ENCODE measurements around the gene TMPRSS2.

Gene TMPRSS2

DNA sequence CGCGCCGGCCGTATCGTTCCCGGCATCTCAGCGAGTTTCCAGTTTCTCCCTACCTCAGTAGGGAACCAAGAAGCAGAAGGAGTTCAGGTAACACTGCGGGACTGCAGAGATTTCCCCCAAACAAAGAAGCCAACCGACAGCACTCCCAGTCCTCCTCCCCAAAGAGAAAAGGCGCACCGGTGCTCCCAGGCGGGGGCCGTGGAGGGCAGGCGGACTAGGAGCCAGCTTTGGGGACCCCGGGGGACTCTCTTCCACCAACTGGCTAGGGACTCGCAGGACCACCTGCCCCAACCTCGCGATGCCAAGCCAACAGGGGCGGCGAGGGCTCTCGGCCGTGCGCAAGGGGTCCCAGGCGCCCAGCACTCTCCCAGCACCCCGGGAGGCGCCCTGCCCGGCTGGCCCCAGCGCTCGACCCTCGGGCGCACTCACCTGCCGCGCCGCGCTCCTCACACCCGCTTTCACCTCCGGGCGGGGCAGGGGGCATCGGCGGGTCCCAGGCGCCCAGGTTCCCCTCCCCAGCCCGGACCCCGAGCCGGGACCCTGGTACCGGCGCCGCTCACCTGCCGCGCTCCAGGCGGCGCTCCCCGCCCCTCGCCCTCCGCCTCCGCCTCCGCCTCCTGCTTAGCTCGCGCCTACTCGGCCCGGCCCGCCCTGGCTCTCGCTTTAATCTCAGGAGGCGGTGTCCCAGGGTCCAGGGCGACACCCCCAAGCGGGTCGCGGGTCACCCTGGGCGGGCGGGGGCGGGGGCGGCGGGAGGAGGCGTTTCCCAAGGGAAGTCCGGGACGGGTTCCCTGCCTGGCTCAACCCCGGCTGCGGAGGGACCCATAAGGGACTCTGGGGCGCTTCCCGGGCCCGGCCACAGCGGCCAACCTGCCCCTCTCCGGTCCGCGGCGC is at the start of gene TMPRSS2:
Gene TMPRSS2, minus strand, starts transcription at position 638 of the 894 bp plus-strand sequence. CDS start 10,025 bp downstream, outside the sequence.
- no peak for DNase-seq

DNA sequence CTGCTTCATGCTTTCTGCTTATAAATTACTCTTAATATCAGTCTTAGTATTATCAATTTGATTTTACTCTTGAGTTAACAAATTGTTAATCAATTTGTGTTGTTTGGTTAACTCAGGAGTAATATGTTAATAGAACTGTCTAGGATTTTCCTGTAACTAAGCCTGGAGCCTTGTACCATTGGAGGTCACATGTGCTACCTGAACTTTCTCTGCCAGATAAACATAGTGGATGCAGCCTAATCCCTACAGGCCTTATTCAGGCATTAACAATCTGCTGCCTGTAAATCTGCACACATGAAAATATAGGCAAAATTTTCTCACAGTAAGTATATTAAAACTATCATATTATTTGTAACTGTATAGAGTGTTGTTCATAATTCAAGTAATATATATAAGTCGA is 47.1 kb upstream of the TMPRSS2 start:
- DNase-seq, result no peak

DNA sequence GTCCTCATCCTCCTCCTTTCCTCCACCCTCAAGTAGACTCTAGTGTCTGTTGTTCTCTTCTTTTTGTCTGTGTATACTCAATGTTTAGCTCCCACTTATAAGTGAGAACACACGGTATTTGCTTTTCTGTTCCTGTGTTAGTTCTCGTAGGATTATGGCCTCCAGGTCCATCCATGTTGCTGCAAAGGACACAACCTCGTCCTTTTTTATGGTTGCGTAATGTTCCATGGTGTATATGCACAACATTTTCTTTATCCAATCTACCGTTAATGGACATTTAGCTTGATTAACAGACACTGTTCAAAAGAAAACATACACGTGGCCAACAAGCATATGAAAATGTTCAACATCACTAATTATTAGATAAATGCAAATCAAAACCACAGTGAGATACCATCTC is 44.3 kb upstream of the TMPRSS2 start:
- no peak for DNase-seq

DNA sequence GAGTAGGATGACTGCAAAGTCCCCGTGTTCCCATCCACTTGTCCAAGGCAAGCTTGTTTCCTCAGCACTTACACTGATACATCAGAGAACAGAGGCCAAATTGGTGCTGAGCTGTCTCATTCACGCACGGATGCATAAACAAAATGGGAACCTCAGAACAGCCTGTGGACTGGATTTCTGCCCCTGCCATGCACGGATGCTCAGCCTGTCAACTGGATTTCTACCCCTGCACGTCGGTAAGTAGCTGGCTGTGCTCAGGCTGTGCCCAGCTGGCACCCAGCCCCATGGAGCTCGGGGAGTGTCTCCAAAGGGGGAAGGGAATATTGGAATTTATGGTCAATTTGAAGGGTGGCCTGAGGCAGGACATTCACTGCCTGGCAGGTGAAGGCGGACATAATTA is 40.8 kb upstream of the TMPRSS2 start:
- DNase-seq, result no peak

DNA sequence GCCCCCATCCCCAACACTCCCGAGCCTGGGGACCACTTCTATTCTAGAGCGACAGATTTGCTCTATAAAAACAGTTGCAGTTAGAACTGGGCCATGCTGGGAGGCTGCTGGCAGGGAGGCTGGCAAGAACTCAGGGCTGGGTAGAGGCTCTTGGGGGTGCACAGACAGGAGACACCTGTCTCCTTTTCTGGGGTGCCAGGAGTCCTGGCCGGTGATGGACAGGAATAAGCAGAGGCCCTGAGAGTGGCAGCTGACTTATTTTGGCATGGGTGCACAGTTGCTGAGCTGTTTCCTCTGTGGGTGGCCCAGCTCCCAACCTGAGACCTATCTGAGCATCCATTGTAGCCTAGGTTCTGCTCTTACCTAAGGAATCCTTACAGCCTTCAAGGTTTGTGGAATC is 39.2 kb upstream of the TMPRSS2 start:
- no peak for DNase-seq

DNA sequence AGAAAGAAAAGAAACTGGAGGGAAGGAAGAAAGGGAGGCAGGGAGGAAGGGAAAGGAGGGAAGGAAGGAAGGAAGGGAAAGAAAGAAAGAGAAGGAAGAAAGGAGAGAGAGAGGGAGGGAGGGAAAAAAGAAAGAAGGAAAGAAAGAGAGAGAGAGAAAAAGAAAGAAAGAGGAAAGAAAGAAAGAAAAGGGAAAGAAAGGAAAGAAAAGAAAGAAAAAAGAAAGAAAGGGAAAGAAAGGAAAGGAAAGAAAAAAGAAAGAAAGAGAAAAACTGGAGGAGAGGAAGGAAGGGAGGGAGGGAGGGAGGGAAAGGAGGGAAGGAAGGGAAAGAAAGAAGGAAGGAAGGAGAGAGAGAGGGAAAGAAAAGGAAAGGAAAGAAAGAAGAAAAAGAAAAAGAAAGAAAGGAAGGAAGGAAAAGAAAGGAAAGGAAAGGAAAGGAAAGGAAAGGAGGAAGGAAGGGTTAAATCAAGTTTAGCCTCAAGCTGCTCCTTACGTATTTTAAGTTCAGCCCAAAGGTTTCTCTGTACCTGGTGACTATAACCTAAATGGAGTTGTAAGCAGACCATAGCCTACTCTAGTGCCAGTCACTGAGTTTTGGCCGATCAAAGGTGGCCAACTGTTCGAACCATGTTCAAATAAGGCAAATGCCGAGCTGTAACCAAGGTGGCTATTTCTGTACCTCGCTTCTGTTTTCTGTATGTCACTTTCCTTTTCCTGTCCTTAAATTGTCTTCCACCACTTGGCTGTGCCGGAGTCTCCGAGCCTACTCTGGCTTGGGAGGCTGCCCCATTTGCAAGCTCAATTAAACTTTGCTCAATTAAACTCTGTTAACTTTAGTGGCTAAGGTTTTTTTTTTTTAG is 37.8 kb upstream of the TMPRSS2 start:
- DNase-seq, result no peak

DNA sequence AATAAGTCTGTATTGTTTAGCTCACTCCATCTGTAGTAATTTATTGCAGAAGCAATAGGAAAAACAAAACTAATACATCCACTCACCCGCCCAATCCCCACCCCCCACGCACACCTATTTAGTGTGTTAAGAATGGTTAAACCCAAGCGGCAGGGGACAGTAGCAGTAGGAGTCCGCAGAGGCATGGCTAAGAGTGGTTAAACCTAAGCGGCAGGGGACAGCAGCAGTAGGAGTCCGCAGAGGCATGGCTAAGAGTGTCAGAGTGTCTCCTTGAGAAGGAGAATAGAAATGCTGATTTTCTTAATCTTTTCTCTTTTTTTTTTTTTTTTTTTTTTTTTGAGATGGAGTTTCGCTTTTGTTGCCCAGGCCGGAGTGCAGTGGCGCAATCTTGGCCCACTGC is 34.8 kb upstream of the TMPRSS2 start:
- no peak for DNase-seq

DNA sequence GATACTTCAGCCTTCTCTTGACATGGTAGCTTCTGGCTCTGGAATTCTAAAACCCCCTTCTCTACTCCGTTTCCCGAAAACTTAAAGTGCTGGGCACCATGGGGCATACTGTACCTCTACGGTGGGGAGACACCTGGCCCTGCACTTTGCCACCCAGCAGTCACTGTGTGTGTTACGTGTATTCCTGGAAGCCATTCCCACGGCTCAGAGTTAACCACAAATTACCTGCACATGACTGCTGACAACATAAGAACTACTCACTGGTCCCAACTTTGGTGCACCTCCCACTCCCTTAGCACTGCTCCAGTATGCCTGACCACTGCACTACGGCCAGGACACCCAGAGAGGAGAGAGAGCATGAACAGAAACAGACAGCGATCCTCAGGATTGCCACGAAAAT is 29.4 kb upstream of the TMPRSS2 start:
- DNase-seq, result no peak

DNA sequence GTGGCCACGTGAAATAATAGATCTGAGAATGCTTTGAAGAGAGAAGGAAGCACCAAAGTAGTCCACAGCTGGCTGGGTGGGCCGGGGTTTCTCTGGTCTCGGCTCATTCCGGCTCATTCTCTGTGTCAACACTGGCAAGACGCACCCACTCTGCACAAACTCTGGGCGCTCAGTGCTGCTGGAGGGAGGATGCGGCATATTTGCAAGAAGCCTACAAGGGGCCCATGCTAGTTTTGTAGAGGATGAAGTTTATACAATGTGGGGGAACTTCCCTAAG is 28.8 kb upstream of the TMPRSS2 start:
- DNase-seq, result no peak

DNA sequence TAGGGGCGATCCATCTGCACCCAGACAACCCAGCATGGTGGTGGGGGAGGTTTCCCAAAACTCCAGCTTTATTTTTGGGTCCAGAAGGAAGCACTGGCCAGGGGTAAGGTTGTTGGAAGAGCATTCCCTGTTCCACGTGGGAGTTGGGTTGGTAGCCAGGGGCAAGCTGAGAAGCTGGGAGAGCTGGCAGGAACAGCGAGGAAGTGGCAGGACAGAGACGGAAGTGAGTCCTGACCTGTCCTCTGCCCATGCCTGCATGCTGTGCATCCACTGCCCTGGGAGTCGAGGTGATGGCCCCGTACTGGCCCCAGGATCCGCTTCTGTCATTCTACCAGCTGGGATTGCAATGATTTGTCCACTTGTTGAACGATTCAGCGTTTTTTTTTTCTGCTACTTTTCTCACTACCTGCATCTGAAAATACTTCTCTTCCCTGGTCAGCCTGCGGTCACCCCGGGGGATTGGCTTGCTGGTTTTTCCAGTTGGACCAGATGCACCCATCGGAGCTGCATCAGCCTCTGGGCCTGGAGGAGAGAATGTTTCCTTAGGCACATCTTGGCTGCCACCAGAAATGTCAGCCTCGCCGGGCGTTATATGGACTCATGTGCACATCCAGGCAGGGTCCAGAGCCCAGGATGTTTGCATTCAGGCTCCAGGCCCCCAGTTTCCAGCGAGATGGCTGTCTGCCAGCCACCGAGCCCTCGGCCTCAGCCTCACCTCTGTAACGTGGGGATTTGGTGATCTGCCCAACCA is 28.3 kb upstream of the TMPRSS2 start:
- no peak for DNase-seq

DNA sequence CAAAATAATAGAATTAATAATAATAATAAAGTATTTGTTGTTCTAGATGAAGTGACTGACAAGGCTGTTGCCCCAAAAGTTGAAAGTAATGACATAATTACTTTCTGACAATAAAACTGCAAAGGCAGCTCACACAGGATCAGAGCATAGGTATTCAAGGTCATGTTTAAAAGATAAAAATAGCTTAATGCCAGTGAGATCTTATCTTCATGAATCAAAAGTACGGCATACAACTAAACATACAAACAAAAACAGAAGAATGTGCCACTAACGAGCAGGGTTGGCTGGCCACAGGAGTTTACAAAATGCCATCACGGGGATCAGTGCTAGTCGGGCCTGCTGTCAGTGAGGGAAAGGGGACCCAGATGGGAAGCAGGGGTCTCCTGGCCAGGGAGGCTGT is 22.4 kb upstream of the TMPRSS2 start:
- DNase-seq, result no peak

DNA sequence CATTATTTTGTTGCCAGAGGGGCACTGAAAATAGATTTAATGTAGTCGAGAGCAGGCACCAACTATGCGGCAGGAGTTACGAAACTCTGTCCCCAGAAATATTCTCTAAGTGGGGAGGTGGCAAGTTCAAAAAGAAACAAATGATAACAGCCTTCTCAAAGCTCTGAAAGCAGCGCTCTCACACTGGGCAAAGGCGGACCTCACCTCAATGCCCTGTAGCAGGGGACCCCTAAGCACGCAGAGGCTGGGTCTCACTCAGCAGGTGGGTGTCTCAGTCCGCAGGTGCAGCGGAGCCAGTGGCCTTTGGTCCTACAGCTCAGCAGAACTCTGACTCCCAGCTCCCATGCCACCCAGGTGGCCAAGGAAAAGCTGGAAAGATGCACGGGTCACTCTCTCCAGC is 21.8 kb upstream of the TMPRSS2 start:
- DNase-seq, result no peak

DNA sequence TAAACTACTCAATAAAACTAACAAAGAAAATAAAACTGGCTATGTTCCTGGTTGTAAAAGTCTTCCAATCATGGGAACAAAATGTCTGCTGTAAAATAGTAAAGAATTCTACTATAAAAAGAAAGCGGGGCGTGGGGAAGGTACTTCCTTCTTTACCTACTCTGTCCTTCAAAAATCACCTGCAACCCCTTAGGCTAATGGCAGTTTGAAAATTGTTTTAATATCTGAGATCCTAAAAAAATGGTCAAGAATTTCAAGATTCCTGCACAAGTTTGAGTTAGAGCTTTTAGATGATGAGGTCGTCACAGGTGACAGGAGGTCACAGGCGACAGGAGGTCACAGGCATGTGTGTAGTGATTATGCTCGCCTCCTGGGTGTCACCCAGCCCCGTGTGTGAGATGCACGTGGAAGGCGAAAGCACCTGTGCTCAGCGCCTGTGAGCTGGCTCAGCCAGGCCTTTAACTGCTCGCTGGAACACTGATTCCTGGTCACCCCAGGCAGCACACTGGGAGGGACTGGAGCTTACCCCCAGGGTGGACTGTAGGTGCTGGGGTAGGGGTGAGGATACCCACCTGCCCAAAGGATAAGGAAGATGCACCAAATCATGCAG is 18.6 kb upstream of the TMPRSS2 start:
- no peak for DNase-seq

DNA sequence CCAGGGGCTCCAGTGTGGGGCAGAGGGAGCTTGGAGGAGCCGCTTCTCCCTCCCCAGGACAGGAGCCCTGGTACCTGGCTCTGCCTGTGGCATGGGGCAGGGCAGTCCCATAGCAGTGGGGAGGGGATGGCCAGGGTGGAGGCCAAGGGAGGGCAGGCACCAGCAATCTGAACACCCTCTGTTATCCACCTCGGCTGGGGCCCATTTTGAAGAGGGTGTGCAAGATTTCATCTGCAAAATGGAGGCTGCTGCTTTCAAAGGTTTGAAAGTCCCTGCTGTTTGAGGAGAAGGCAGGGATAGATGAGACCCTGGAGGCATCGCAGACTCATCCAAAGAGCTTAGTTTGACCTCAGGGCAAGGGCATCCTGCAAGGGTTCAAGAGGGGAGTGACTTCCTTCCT is 15.2 kb upstream of the TMPRSS2 start:
- DNase-seq, result no peak

DNA sequence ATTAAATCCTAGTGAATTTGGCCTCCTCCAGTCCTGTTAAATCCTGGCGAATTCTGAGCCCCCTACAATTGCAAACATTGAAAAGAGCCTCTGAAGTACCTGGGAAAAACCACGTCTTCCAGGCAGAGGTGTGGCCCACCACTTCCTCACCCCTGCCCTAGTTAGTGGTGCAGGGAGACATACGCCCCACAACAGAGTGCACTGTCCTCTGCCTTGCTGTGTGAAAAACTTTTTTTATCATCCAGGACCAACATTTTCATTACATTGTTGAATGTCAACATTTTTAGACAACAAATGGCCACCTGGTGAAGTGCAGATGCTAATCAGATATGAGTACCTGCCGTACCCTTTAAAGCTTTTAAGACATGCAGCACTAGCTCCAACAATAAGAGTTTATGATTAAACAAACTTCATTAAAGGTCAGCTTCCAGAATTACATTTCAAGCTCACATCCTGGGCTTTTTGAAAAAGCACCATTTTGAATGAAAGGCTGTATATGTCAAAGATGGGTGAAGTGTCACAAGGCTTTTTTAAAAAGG is 13.6 kb upstream of the TMPRSS2 start:
- no peak for DNase-seq

DNA sequence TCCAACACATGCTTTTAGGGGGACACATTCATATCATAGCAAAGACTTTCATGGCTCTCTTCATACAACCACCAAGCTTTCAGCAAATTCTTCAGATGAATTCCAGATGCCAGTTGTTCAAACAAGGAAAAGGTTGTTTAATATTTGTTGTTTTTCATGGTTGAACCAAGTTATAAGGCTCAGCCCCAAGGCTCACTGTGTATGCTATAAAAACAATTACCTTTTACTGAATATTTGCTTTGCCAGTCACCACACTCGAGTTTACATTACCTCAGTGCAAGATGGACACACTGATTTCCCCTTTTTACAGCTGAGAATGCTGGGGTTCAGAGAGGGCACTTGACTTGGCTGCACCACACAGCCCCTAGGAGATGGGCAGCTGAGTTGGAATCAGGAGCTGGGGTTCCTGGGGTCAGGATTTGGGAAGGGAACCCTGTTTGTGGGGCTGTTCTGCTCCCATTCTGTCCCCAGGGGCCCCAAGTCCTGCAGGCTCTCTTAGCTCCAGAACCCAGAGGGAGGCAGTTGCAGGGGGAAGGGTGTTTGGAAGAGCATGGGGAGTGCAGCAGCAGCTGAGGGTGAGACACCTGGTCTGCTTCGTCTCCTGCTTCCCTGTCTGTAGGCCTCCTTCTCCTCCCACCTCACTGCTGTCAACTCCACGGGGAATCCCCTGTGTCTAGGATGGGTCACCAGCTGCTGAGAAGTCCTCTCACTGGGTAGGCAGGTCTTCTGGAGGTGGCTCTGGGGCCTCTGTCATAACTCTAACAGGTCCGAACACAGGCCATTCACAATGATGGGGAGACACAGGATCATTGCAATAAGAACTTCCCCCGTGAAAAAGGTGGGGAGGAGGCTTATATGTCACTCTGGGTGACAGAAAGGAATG is 12.8 kb upstream of the TMPRSS2 start:
- no peak for DNase-seq

DNA sequence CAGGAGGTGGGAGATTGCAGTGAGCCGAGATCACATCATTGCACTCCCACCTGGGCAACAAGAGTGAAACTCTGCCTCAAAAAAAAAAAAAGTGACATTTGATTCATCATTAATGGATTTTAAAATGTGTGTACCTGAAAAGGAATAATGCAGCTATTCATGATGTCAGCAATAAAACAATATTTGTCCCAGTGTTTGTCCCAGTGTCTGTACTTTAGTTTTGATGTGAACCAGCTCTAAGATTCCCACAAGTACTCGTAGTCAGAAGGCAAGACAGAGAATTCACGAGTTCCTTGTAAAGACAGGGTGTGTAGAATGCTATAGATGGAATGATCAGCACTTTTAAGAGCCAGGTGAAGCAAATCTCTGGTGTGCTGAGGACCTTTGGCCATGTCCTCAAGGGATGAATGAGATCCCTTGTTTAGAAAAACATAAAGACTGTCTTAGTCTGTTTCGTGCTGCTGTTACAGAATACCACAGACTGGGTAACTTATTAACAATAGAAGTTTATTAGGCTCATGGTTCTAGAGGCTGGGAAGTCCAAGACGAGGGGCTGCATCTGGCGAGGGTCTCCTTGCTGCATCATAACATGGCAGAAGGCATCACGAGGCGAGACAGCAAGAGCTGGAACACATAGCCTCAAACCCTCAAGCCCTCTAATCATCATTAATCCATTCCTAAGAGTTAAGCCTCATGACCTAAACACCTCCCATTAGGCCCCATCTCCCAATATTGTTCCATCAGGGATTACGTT is 12.0 kb upstream of the TMPRSS2 start:
- no peak for DNase-seq

DNA sequence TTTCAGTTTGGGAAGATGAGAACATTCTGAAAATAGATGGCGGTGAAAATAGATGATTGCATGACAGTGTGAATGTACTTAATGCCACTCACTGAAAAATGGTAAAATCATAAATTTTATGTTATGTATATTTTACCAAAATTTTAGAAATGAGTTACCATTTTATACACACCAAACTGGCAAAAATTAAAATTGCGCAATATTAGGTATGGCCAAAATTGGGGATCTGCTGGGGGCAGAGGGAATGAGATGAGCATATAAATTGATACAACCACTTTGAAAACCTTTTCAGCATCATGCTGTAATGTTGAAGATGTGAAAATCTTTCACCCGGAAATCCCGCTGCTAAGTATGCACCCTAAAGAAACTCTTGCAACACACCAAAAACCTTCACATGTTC is 10.8 kb upstream of the TMPRSS2 start:
- DNase-seq, result no peak

DNA sequence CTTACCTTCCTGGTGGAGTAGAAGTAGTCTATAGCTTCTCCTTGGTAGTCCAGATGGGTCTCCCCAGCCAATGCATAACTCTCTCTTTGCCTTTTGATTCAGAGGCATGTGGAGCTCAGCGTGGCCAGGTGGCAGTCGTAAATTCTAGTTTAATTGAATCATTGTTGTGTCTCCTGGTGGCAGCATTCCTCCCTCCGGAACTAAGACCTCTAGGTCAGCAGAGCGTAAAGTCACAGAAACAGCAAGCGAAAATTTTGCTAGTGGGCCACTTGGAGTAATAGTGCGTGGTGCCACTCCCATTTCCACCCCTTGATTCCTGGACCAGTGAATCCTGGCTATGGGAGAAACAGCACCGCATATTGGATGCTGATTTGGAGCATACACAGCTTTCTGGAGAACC is 3.9 kb upstream of the TMPRSS2 start:
- no peak for DNase-seq

DNA sequence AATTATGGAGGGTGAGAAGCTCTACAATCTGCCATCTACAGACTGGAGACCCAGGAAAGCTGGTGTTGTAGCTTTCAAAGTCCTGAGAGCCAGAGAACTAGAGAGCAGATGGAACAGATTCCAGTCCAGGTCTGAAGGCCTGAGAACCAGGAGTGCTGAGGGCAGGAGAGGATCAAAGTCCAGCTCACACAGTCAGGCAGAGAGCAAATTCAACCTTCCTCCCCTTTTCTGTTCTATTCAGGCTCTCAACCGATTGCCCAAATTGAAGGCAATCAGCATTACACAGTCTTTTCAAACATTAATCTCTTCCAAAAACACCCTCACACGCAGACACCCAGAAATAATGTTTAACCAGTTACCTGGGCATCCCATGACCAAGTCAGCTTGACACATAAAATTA is 2.5 kb upstream of the TMPRSS2 start:
- no peak for DNase-seq

DNA sequence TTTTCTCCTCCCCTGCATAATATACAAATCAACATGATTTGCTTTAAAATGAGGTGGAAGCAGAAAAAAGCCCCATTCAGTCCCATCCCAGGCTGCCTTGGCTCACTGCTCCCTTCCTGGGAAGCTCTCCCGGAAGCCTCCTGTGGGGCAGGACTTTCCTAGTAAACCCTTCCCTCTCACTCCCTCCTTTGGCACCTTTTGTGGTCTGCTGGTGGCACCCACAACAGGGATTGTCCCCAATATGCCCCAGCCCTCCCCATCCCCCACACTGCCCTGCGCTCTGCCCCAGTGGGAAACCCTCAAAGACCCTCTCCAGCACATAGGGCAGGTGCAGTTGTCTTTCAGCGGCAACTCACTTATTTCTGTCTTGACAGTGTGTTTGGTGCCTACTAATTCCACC is 1.8 kb upstream of the TMPRSS2 start:
- DNase-seq, result no peak

Data from CD4-positive, alpha-beta T cell treated with Interleukin-6 for 4 hours (primary cell).